Subcutaneous adipose tissue (tissue), 4 donors: ENCODE results near the gene ACVR1. TPM values are rescaled to one million over a fixed set of nuclear protein-coding genes. Genes with fewer than 3 reads are reported as not detected.

ENCODE experiments used
- CTCF ChIP-seq: fragments of 450-650 bp; IDR thresholded peaks from one replicate; pipeline ENCODE4 v1.5.1; 2016; ENCODE audit warnings: low read depth, mild to moderate bottlenecking, control low read depth, antibody characterized with exemption, moderate library complexity
- total RNA-seq, 4 donors: library from RNA; depleted of rRNA; stranded (reverse); fragments of >200 nt; gene quantifications; one replicate each; pipeline ENCODE4 v1.1.0, GENCODE V29; 2016

The ACVR1 gene
- total RNA-seq, 4 donors from 2014 or later = 34.7 to 49.6 (median 44.2) TPM

DNA sequence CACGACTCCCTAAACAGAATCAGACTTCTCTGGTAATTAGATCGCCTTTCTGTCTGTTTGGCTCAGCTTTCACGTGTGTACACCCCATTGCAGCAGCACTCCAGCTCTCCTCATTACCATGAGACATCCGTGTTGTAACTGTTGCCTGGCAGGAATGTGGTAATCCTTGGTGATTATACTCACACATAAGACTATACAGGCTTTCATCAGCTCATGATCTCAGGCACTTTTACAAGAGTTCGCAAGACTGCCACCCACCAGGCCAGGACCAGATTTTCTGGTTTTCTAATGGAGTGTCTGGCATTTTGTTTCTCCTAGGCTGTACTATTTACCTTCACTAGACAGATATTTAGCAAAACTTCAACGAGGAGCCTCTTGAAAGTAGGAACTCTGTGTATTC lies 50.2 kb downstream of the ACVR1 start:
- TF ChIP-seq CTCF = no peak

DNA sequence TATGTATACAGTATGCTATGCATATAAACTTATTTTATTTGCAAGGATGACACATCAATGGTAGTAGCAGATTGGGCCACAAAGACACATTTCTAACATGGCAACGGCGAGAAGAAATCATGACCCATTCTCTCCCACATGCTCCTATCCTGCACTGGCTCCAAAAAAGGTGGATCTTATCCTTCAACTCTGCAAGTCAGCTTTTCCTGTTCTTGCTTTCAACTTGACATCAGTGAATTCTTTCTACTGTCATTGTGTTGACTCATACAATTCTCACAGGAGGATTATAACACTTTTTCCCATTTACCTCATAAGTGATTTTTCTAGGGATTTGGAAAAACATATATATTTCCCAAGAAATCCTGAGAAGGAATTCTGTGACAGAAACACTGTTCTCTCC lies 53.1 kb downstream of the ACVR1 start:
- no peak for TF ChIP-seq CTCF

- TF ChIP-seq CTCF = no peak
These were observed 53.6 kb downstream of the ACVR1 start for GRCh38 chr2:157822533-157822932.

GRCh38 chr2:157821519-157822131 lies 54.5 kb downstream of the ACVR1 start:
- no peak for TF ChIP-seq CTCF

DNA sequence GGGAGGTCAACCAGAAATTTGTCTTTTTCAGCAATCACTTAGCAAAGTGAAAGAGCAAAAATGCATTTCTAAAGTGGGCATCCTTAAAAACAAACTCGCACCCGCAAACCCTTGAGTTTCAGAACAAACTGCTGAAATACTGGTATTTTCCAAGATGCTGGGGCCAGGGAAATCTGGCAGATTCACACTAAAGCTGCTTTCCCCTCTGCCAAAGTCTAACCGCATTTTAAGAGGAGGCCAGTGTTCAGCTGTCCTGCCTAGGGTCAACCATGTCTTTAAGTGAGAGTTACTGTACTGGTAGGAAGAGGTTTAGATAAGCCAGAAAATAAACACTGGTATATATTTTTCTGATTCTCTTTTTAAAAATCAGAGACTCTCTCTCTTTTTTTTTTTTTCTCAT lies 55.9 kb downstream of the ACVR1 start:
- no peak for TF ChIP-seq CTCF

DNA sequence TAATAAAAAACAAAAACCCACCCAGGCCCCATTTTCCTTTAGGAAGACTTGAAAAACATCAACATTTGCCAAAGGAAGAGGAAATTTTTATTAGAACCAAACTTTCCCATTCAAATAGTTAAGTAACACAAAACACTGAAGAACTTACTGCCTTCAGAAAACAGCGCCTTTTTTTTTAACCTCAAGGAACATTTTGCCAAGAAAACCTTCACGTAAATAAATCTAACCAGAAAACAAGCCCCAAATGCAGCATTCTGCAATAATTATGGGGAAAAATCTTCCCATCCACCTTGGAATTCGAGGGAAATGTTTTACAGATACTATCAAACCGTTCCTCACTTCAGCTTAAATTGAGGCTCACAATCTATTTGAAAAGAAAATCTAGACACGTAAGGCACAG lies 56.4 kb downstream of the ACVR1 start:
- TF ChIP-seq CTCF = no peak

- no peak for TF ChIP-seq CTCF
These were observed 57.9 kb downstream of the ACVR1 start for GRCh38 chr2:157818227-157818626.
